GM10847 (cell line): Measurements from ENCODE around the gene TMEM92.

Experiments
- POLR2A ChIP-seq: IDR thresholded peaks from 2 replicates; pipeline ENCODE4 v1.6.1; 2011; ENCODE audit not compliant: insufficient read length; ENCODE audit errors: extremely low read depth

The TMEM92 gene

GRCh38 chr17:50323060-50323459 is 48.8 kb downstream of the TMEM92 start:
- TF ChIP-seq POLR2A, result no peak

DNA sequence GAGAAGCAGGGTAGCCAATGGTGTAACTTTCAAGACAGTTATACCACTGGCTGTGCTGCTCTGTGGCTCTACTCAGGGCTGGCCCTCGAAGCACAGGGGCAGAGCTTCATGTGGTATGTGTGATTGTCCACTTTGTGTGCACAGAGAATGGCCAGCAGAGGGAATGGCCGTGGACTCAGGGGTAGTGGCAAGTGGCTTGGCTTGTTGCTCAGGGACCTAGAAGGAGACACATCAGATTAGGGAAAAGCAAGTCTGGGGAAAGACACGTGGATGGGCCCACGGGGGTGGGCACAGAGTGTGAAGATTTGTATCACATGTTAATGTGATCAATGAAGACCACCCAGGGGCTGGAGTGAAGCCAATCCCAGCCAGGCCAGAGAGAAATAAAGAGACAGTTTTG is 51.6 kb downstream of the TMEM92 start:
- no peak for TF ChIP-seq POLR2A

DNA sequence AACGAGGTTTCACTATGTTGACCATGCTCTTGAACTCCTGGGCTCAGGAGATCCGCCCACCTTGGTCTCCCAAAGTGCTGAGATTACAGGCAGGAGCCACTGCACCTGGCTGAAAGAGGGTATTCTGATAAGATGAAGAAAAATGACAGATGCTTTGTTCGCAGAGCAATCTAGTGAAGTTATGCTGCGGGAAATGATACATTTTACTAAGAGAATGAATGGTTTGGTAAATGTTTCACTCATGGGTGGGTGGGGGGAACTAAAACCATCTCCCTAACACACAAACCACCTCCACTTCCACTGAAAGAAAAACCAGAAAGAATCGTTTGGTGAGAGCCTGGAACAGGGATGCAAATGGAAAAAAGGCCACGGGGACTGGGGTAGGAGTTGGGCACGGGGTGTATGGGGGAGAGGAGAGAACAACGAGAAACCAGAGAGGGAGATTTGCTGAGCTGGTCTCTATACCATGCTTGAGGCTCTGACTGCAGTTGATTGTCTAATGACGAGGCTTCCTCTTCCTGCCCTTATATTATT is 52.6 kb downstream of the TMEM92 start:
- no peak for TF ChIP-seq POLR2A

- TF ChIP-seq POLR2A, result no peak
Observed at GRCh38 chr17:50328363-50329325, 54.4 kb downstream of the TMEM92 start.

GRCh38 chr17:50329716-50330115 is 55.5 kb downstream of the TMEM92 start:
- TF ChIP-seq POLR2A, result no peak

- TF ChIP-seq POLR2A, result no peak
Observed at GRCh38 chr17:50330151-50330775, 56.0 kb downstream of the TMEM92 start.
